ENCODE data around the gene CKAP2L.
"Not testable (repeated sequence)": the region's sequence is repeated elsewhere in the genome, so short reads cannot be mapped to it uniquely, and the experiment has no call there.

The CKAP2L gene

DNA sequence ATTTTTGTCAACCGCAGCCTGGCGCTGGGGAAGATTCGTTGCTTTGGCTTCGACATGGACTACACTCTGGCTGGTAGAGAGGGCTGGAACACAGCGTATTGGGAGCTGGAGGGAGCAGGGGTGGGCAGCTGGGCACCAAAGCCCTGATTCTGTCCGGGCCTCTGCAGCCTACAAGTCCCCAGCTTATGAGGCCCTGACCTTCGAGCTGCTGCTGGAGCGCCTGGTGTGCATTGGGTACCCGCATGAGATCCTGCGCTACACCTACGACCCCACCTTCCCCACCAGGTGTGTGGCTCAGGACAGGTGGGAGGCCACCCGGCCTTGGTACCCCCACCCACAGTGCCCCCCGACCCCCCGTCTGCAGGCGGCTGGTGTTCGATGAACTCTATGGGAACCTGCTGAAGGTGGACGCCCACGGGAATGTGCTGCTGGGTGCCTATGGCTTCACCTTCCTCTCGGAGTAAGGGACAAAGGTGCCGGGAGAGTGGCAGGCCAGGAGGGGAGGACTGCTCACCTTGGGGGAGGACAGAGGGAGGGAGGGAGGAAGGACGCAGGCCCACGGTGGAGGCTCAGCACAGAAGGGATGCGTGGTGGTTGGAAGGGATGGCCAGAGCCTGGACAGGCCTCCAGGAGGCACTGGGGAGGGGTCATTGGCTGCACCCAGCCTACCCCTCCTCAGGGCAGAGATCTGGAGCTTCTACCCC is 42.4 kb downstream of the CKAP2L start:
- H3K9ac ChIP-seq (ENCODE audit: low read length) = no peak overlapping the region
- no peak overlapping the region for H3K4me3 ChIP-seq (ENCODE audit: low read length)

DNA sequence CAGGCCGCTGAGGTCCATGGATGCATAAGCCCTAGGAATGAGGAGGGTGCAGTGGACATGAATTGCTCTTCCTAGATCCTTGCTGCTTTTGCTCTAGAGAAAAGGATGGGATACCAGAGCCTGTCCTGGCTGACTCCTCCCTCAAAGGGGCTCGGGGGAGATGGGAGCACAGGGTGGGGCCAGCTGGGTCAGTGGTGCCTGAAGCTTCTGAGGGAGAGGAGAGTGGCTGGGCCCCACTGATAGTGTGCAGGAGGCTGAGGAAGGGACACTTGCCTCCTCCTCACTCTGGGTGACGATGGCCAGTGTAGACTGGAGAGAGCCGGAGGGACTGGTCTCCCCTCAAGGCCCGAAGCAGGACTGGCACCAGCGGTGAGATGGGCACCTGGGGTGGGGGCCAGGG is 43.6 kb downstream of the CKAP2L start, which contains the start of gene NT5DC4:
TSS of gene NT5DC4 (plus strand) at position 236 of the 400 bp plus-strand sequence. CDS start at position 296, 60 bp downstream.
- Histone ChIP-seq H3K27ac (ENCODE audit: low read length) (no peak within 1 kb of the TSS), H3K4me1 (ENCODE audit: control insufficient read depth, low read depth, low read length) (no peaks in the 10 kb centered on the region), H3K27me3 (ENCODE audit: control insufficient read depth, insufficient read depth, low read length) (no peaks in the 10 kb centered on the region), H3K9ac (ENCODE audit: low read length) (no peak within 1 kb of the TSS), H3K36me3 (ENCODE audit: control insufficient read depth, low read depth, low read length) (no peaks in the 10 kb centered on the region), H3K9me3 (ENCODE audit: control insufficient read depth, low read depth, low read length) (no peaks in the 10 kb centered on the region), H3K4me3 (ENCODE audit: low read length) (no peak within 1 kb of the TSS)

More for the DNA sequence above, 42.4 kb downstream of the CKAP2L start:
- H3K4me1 ChIP-seq (ENCODE audit: control insufficient read depth, low read depth, low read length) = no peaks in the 10 kb centered on the region
- H3K27me3 ChIP-seq (ENCODE audit: control insufficient read depth, insufficient read depth, low read length) = no peaks in the 10 kb centered on the region
- H3K9me3 ChIP-seq (ENCODE audit: control insufficient read depth, low read depth, low read length) = no peaks in the 10 kb centered on the region
- no peak overlapping the region for H3K27ac ChIP-seq (ENCODE audit: low read length)
- H3K36me3 ChIP-seq (ENCODE audit: control insufficient read depth, low read depth, low read length) = no peaks in the 10 kb centered on the region

- no peaks in the 10 kb centered on the region for H3K9me3 ChIP-seq (ENCODE audit: control insufficient read depth, low read depth, low read length)
These were observed 45.5 kb downstream of the CKAP2L start for GRCh38 chr2:112718863-112719370.

GRCh38 chr2:112716826-112717352 is 47.5 kb downstream of the CKAP2L start:
- not testable (repeated sequence) for H3K9ac ChIP-seq (ENCODE audit: low read length); H3K4me1 ChIP-seq (ENCODE audit: control insufficient read depth, low read depth, low read length); H3K4me3 ChIP-seq (ENCODE audit: low read length); H3K36me3 ChIP-seq (ENCODE audit: control insufficient read depth, low read depth, low read length); H3K27ac ChIP-seq (ENCODE audit: low read length); H3K9me3 ChIP-seq (ENCODE audit: control insufficient read depth, low read depth, low read length); H3K27me3 ChIP-seq (ENCODE audit: control insufficient read depth, insufficient read depth, low read length)

More at GRCh38 chr2:112718863-112719370, 45.5 kb downstream of the CKAP2L start:
- Histone ChIP-seq H3K27ac (ENCODE audit: low read length) (no peak overlapping the region), H3K9ac (ENCODE audit: low read length) (no peak overlapping the region), H3K36me3 (ENCODE audit: control insufficient read depth, low read depth, low read length) (no peaks in the 10 kb centered on the region), H3K4me3 (ENCODE audit: low read length) (no peak overlapping the region), H3K4me1 (ENCODE audit: control insufficient read depth, low read depth, low read length) (no peaks in the 10 kb centered on the region), H3K27me3 (ENCODE audit: control insufficient read depth, insufficient read depth, low read length) (no peaks in the 10 kb centered on the region)

- not testable (repeated sequence) for H3K9me3 ChIP-seq (ENCODE audit: control insufficient read depth, low read depth, low read length); H3K4me1 ChIP-seq (ENCODE audit: control insufficient read depth, low read depth, low read length); H3K27me3 ChIP-seq (ENCODE audit: control insufficient read depth, insufficient read depth, low read length); H3K27ac ChIP-seq (ENCODE audit: low read length); H3K4me3 ChIP-seq (ENCODE audit: low read length); H3K36me3 ChIP-seq (ENCODE audit: control insufficient read depth, low read depth, low read length); H3K9ac ChIP-seq (ENCODE audit: low read length)
These were observed 48.3 kb downstream of the CKAP2L start for GRCh38 chr2:112716094-112716493.

- Histone ChIP-seq H3K36me3 (ENCODE audit: control insufficient read depth, low read depth, low read length) (no peaks in the 10 kb centered on the region), H3K9me3 (ENCODE audit: control insufficient read depth, low read depth, low read length) (no peaks in the 10 kb centered on the region), H3K27me3 (ENCODE audit: control insufficient read depth, insufficient read depth, low read length) (no peaks in the 10 kb centered on the region), H3K27ac (ENCODE audit: low read length) (no peak overlapping the region), H3K4me3 (ENCODE audit: low read length) (no peak overlapping the region), H3K4me1 (ENCODE audit: control insufficient read depth, low read depth, low read length) (no peaks in the 10 kb centered on the region), H3K9ac (ENCODE audit: low read length) (no peak overlapping the region)
These were observed 49.4 kb downstream of the CKAP2L start for GRCh38 chr2:112714836-112715631.

DNA sequence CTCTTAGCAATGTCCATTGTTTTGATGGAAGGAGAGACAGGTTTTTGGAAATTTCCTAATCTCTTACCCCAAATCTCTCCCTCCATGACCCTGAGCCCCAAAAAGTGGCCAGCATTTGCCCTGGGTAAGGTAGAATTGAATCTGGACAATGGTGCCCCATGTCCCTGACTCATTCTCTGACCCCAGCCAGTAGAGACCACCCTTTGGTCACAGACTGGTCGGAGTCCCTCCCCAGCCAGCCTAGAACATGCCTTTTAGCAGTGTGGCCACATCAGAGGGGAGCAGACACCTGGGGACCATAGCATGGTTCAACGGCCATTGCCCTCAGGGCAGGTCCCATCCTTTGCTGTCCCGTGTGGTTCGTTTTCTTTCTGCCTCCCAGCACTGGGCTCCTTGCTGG is 50.1 kb downstream of the CKAP2L start:
- Histone ChIP-seq H3K27ac (ENCODE audit: low read length) (no peak overlapping the region), H3K9ac (ENCODE audit: low read length) (no peak overlapping the region), H3K4me1 (ENCODE audit: control insufficient read depth, low read depth, low read length) (no peaks in the 10 kb centered on the region), H3K9me3 (ENCODE audit: control insufficient read depth, low read depth, low read length) (no peaks in the 10 kb centered on the region), H3K27me3 (ENCODE audit: control insufficient read depth, insufficient read depth, low read length) (no peaks in the 10 kb centered on the region), H3K36me3 (ENCODE audit: control insufficient read depth, low read depth, low read length) (no peaks in the 10 kb centered on the region), H3K4me3 (ENCODE audit: low read length) (no peak overlapping the region)

DNA sequence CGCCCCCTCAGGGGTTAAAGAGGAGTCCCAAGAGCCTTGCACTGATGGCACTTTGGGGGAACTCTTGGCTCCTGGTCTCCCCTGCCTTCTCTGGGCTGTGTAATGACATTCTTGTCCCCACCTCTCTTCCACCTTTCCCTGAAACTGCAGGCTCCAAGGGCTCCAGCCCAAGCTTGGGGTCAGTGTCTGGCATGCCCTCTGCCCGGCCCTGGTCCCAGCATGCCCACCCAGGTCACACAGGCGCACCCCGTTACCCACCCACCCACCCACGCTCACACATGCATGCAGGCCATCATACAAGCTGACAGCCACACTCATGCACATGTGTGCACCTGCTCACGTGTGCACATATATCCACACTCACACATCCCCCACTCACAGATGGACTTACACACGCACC is 50.5 kb downstream of the CKAP2L start:
- H3K4me1 ChIP-seq (ENCODE audit: control insufficient read depth, low read depth, low read length) = no peaks in the 10 kb centered on the region
- H3K27me3 ChIP-seq (ENCODE audit: control insufficient read depth, insufficient read depth, low read length) = no peaks in the 10 kb centered on the region
- no peak overlapping the region for H3K27ac ChIP-seq (ENCODE audit: low read length)
- H3K9me3 ChIP-seq (ENCODE audit: control insufficient read depth, low read depth, low read length) = no peaks in the 10 kb centered on the region
- H3K4me3 ChIP-seq (ENCODE audit: low read length) = no peak overlapping the region
- no peak overlapping the region for H3K9ac ChIP-seq (ENCODE audit: low read length)
- H3K36me3 ChIP-seq (ENCODE audit: control insufficient read depth, low read depth, low read length) = no peaks in the 10 kb centered on the region

GRCh38 chr2:112713585-112713925 is 50.9 kb downstream of the CKAP2L start:
- Histone ChIP-seq H3K36me3 (ENCODE audit: control insufficient read depth, low read depth, low read length) (no peaks in the 10 kb centered on the region), H3K27ac (ENCODE audit: low read length) (no peak overlapping the region), H3K27me3 (ENCODE audit: control insufficient read depth, insufficient read depth, low read length) (no peaks in the 10 kb centered on the region), H3K9ac (ENCODE audit: low read length) (no peak overlapping the region), H3K9me3 (ENCODE audit: control insufficient read depth, low read depth, low read length) (no peaks in the 10 kb centered on the region), H3K4me3 (ENCODE audit: low read length) (no peak overlapping the region), H3K4me1 (ENCODE audit: control insufficient read depth, low read depth, low read length) (no peaks in the 10 kb centered on the region)

DNA sequence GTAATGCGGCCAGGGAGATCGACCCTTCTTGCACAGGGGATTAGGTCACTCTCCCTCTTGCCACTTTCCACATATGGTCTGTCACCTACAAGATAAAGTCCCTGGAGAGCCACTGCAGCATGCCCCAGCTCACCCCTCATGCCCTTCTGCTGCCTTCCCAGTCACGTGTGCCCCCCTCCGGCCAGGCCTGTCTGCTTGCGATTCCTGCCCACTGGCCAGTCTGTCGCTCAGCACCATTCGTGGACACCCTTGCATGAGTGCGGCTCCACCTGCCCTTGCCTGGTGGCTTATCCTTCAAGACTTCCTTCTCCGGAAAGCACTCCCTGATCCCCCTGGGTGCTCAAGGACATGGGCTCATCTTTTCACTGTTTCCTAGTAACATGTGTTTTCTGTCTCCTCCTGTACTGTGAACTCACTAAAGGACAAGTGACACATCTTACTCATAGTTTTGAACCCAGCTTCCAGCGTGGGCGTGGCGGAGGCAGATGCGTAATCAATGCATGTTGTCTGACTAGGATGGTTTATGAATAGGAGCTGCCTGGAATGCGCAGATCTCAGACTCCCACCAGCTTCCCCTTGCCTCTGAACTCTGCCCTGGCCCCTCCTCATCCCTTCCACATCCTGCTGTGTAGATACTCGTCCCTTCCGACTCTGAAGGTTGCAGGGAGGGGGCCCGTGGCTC is 51.4 kb downstream of the CKAP2L start:
- no peaks in the 10 kb centered on the region for H3K9me3 ChIP-seq (ENCODE audit: control insufficient read depth, low read depth, low read length)
- H3K36me3 ChIP-seq (ENCODE audit: control insufficient read depth, low read depth, low read length) = no peaks in the 10 kb centered on the region
- H3K9ac ChIP-seq (ENCODE audit: low read length) = no peak overlapping the region
- no peaks in the 10 kb centered on the region for H3K27me3 ChIP-seq (ENCODE audit: control insufficient read depth, insufficient read depth, low read length)
- no peak overlapping the region for H3K4me3 ChIP-seq (ENCODE audit: low read length)
- no peaks in the 10 kb centered on the region for H3K4me1 ChIP-seq (ENCODE audit: control insufficient read depth, low read depth, low read length)
- H3K27ac ChIP-seq (ENCODE audit: low read length) = no peak overlapping the region

GRCh38 chr2:112712465-112712864 is 51.9 kb downstream of the CKAP2L start:
- Histone ChIP-seq H3K4me1 (ENCODE audit: control insufficient read depth, low read depth, low read length) (no peaks in the 10 kb centered on the region), H3K36me3 (ENCODE audit: control insufficient read depth, low read depth, low read length) (no peaks in the 10 kb centered on the region), H3K27me3 (ENCODE audit: control insufficient read depth, insufficient read depth, low read length) (no peaks in the 10 kb centered on the region), H3K27ac (ENCODE audit: low read length) (no peak overlapping the region), H3K9me3 (ENCODE audit: control insufficient read depth, low read depth, low read length) (no peaks in the 10 kb centered on the region), H3K4me3 (ENCODE audit: low read length) (no peak overlapping the region), H3K9ac (ENCODE audit: low read length) (no peak overlapping the region)

Measured in iPS-18a (cell line).